ENCODE measurements around the gene DNAH6. TPM values are rescaled to one million over a fixed set of nuclear protein-coding genes. Genes with fewer than 3 reads are reported as not detected.

DNAH6 gene
- total RNA-seq, 1 experiment from 2014 or later, result 1.6 TPM

- TF ChIP-seq, protein P1, sequence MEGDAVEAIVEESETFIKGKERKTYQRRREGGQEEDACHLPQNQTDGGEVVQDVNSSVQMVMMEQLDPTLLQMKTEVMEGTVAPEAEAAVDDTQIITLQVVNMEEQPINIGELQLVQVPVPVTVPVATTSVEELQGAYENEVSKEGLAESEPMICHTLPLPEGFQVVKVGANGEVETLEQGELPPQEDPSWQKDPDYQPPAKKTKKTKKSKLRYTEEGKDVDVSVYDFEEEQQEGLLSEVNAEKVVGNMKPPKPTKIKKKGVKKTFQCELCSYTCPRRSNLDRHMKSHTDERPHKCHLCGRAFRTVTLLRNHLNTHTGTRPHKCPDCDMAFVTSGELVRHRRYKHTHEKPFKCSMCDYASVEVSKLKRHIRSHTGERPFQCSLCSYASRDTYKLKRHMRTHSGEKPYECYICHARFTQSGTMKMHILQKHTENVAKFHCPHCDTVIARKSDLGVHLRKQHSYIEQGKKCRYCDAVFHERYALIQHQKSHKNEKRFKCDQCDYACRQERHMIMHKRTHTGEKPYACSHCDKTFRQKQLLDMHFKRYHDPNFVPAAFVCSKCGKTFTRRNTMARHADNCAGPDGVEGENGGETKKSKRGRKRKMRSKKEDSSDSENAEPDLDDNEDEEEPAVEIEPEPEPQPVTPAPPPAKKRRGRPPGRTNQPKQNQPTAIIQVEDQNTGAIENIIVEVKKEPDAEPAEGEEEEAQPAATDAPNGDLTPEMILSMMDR (IDR thresholded peaks at IDR 0.05 in 2 of 3, conservative IDR thresholded peaks at IDR 0.05 in 1 of 3; ENCODE audit: borderline replicate concordance in 1 of 3, insufficient read depth in 1 of 3, low read depth in 2 of 3, low read length in 2 of 3), result no peak
- no peak for TF ChIP-seq RAD21 (IDR thresholded peaks at IDR 0.05; ENCODE audit: low read depth)
- TF ChIP-seq, protein P2, sequence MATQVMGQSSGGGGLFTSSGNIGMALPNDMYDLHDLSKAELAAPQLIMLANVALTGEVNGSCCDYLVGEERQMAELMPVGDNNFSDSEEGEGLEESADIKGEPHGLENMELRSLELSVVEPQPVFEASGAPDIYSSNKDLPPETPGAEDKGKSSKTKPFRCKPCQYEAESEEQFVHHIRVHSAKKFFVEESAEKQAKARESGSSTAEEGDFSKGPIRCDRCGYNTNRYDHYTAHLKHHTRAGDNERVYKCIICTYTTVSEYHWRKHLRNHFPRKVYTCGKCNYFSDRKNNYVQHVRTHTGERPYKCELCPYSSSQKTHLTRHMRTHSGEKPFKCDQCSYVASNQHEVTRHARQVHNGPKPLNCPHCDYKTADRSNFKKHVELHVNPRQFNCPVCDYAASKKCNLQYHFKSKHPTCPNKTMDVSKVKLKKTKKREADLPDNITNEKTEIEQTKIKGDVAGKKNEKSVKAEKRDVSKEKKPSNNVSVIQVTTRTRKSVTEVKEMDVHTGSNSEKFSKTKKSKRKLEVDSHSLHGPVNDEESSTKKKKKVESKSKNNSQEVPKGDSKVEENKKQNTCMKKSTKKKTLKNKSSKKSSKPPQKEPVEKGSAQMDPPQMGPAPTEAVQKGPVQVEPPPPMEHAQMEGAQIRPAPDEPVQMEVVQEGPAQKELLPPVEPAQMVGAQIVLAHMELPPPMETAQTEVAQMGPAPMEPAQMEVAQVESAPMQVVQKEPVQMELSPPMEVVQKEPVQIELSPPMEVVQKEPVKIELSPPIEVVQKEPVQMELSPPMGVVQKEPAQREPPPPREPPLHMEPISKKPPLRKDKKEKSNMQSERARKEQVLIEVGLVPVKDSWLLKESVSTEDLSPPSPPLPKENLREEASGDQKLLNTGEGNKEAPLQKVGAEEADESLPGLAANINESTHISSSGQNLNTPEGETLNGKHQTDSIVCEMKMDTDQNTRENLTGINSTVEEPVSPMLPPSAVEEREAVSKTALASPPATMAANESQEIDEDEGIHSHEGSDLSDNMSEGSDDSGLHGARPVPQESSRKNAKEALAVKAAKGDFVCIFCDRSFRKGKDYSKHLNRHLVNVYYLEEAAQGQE (IDR thresholded peaks at IDR 0.05; ENCODE audit: low read depth), result no peak
- no peak for TF ChIP-seq JUND (IDR thresholded peaks at IDR 0.05)
Observed at GRCh38 chr2:84719434-84719833, 203.1 kb downstream of the DNAH6 start (continued).

DNA sequence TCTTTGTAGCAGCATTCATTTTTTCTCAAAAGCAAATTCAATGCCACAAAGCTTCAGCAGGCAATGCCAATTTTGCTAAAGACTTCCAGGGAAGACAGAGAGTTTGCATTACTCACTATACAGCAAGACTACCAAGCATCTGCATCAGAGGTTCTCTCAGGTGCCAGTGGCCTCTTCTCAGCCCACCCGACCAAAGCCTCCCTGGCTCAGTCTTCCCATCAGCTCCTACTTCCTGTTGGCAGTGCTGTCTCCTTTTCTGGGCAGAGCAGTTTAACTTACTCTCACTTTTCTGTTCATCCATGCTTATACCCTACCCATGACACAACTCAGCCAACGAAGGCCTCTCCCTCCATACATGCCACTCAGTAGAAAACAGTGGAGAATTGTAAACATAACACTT lies 207.5 kb downstream of the DNAH6 start:
- Histone ChIP-seq H3K27ac (ENCODE audit: low read depth, low read length) (no peak overlapping the region), H3K4me1 (ENCODE audit: control insufficient read depth in 1 of 2, insufficient read depth in 2 of 2, low read length in 2 of 2) (no peaks in the 10 kb centered on the region), H3K27me3 (ENCODE audit: insufficient read depth, low read length) (no peaks in the 10 kb centered on the region), H3K4me3 (replicated peaks in 1 of 2; ENCODE audit: low read depth in 1 of 2, low read length in 2 of 2) (no peak overlapping the region), H3K9ac (ENCODE audit: low read length) (no peak overlapping the region), H4K20me1 (ENCODE audit: insufficient read depth) (no peaks in the 10 kb centered on the region), H3K36me3 (ENCODE audit: control insufficient read depth in 1 of 2, insufficient read depth in 2 of 2, low read length in 2 of 2) (no peaks in the 10 kb centered on the region), H3K9me3 (ENCODE audit: control insufficient read depth in 1 of 2, insufficient read depth in 1 of 2, low read depth in 1 of 2, low read length in 2 of 2) (no peaks in the 10 kb centered on the region), H3K4me2 (ENCODE audit: low read length) (no peak overlapping the region), H2AFZ (ENCODE audit: low read depth, low read length, poor library complexity, severe bottlenecking) (no peak overlapping the region), H3K79me2 (ENCODE audit: insufficient read depth, low read length) (no peaks in the 10 kb centered on the region), H3K9me2 (ENCODE audit: insufficient read depth) (no peaks in the 10 kb centered on the region)
- ChIA-PET POLR2A (no interaction called here), RAD21 (ENCODE audit: low non-redundant PET in 1 of 2, low total read pairs in 2 of 2, uncharacterized antibody in 2 of 2, unreplicated experiment in 2 of 2) (no interaction called here), CTCF (no interaction called here)
- DNase-seq (ENCODE audit: low read depth, low spot score), result no peak
- BruUV-seq (replicated peaks), result no TSS peak
- ATAC-seq, result no peak
- intact Hi-C loops (cut with micrococcal nuclease), result no loop called here
- TF ChIP-seq JUND (IDR thresholded peaks at IDR 0.05) (no peak), SP1 (IDR thresholded peaks at IDR 0.05; ENCODE audit: low read depth) (no peak), CEBPB (IDR thresholded peaks at IDR 0.05; ENCODE audit: low read depth) (no peak), SIN3A (IDR thresholded peaks at IDR 0.05; ENCODE audit: low read depth) (no peak), ZNF274 (IDR thresholded peaks at IDR 0.05; ENCODE audit: low read depth, low read length) (no peak), EZH2phosphoT487 (IDR thresholded peaks at IDR 0.05; ENCODE audit: borderline replicate concordance) (no peak), SRF (IDR thresholded peaks at IDR 0.05; ENCODE audit: low read depth) (no peak), POLR2AphosphoS5 (IDR thresholded peaks at IDR 0.05; ENCODE audit: low read depth, low read length) (no peak), EGR1 (IDR thresholded peaks at IDR 0.05; ENCODE audit: low read depth) (no peak), MAX (IDR thresholded peaks at IDR 0.05) (no peak), EZH2 (IDR thresholded peaks at IDR 0.05) (no peak), ATF3 (IDR thresholded peaks at IDR 0.05) (no peak), POLR2A (IDR thresholded peaks at IDR 0.05; ENCODE audit: borderline replicate concordance, extremely low read depth, insufficient read depth, insufficient read length) (no peak), RAD21 (IDR thresholded peaks at IDR 0.05; ENCODE audit: low read depth) (no peak), CBX3 (IDR thresholded peaks at IDR 0.05; ENCODE audit: low read depth) (no peak), YY1 (IDR thresholded peaks at IDR 0.05; ENCODE audit: extremely low read depth, insufficient replicate concordance, low read depth, low read length) (no peak)
- TF ChIP-seq, protein P2 (IDR thresholded peaks at IDR 0.05; ENCODE audit: low read depth), result no peak
